Left ventricle myocardium superior (tissue), 1 donor: Measurements from ENCODE around the gene PARD6G. TPM values are rescaled to one million over a fixed set of nuclear protein-coding genes. Genes with fewer than 3 reads are reported as not detected.
"Not testable (repeated sequence)": the region's sequence is repeated elsewhere in the genome, so short reads cannot be mapped to it uniquely, and the experiment has no call there.

Source experiments
- ATAC-seq: fragments of 200-7000 bp; cut with Tn5 transposase; one replicate; pipeline ENCODE4 v1.9.1; 2020; ENCODE audit warnings: mild to moderate bottlenecking, moderate library complexity
- DNase-seq: peaks from one replicate; pipeline ENCODE4 v3.0.0-alpha.2; 2020
- intact Hi-C: fragments of 100-400 bp; cut with micrococcal nuclease; formaldehyde crosslinking; loops from one replicate; pipeline ENCODE4 v1.11.0; 2022
- total RNA-seq: library from RNA; stranded (reverse); fragmentation: NEBNext Ultra II Directional; extraction: Animal tissue kit (Norgen Biotek cat#: 25700); gene quantifications from one replicate; pipeline ENCODE4 v1.2.1, GENCODE V29; 2021
- donor health status: DM: no; HTN: yes; CAD: no; lungs with severe emphysema.

PARD6G gene
- total RNA-seq, 1 donor from 2014 or later, result 4.0 TPM

DNA sequence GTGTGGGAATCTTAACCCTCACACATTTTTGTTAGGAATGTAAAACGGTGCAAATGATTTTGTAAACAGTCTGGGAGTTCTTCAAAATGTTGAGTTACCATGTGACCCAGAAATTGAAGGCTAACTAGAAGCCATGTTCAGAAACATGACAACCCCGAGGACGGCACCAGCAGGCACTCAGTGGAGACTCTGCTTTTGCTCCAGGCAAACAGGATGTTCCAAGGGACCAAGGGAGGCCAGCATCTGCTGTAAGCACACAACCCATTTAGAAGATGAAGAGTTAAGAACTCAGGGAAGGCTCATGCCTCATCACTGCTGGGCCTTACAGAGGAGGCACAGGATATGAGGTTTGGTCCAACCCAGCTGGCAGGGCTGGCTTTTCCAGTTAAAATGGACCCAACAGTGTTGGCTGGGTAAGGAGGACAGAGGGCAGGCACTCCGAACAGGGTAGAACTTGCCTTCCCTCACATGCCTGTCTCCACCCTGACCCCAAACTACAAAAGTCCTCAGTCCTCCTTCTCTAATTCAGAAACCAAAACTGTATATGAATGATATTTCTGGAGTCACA is 23.6 kb downstream of the PARD6G start:
- intact Hi-C loops, result no loop called here
- ATAC-seq, result no peak

DNA sequence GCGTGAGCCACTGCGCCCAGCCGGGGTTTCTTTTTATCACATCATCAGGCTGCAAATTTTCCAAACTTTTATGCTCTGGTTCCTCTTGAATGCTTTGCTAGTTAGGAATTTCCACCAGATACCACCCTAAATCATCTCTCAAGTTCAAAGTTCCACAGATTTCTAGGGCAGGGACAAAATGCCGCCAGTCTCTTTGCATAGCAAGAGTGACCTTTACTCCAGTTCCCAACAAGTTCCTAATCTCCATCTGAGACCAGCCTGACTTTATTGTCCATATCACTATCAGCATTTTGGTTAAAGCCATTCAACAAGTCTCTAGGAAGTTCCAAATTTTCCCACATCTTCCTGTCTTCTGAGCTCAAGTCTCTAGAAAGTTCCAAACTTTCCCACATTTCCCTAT is 27.8 kb downstream of the PARD6G start:
- ATAC-seq, intact Hi-C loops, DNase-seq: not testable (repeated sequence)

More for the DNA sequence above, 23.6 kb downstream of the PARD6G start:
- DNase-seq, result no peak

DNA sequence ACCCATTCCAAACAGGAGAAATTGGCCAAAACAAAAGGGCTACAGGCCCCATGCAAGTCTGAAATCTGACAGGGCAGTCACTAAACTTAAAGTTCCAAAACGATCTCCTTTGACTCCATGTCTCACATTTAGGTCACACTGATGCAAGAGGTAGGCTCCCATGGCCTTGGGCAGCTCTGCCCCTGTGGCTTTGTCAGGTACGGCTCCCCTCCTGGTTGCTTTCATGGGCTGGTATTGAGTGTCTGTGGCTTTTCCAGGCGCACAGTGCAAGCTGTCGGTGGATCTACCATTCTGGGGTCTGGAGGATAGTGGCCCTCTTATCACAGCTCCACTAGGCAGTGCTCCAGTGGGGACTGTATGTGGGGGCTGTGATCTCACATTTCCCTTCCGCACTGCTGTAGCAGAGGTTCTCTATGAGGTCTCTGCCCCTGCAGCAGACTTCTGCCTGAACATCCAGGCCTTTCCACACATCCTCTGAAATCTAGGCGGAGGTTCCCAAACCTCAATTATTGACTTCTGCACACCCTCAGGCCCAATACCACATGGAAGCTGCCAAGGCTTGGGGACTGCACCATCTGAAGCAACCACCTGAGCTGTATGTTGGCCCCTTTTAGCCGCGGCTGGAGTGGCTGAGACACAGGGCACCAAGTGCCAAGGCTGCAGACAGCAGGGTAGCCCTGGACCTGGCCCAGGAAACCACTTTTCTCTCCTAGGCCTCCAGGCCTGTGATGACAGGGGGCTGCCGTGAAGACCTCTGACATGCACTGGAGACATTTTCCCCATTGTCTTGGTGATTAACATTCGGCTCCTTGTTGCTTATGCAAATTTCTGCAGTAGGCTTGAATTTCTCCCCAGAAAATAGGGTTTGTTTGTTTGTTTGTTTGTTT is 28.7 kb downstream of the PARD6G start:
- intact Hi-C loops, result no loop called here
- ATAC-seq, result no peak
- DNase-seq, result no peak

DNA sequence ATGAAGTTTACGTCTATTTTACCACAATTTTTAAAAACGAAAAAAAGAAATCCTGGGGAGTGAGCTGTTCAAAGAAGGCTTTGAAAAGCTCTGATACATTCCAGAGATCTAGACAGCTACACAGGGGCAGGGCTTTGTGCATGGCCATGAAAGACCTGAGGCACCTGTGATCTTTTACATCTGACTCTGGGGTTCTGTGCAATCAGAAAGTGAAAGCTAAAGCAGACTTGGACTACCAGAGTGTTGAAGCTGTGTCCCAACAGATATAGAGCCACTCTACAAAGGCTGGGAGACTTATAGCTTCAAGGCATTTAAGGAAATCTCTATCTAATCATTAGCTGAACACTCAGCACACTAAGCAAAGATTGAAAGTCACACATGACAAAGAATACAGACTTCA is 34.1 kb downstream of the PARD6G start:
- ATAC-seq (no peak), DNase-seq (no peak)
- intact Hi-C loops, result no loop called here

DNA sequence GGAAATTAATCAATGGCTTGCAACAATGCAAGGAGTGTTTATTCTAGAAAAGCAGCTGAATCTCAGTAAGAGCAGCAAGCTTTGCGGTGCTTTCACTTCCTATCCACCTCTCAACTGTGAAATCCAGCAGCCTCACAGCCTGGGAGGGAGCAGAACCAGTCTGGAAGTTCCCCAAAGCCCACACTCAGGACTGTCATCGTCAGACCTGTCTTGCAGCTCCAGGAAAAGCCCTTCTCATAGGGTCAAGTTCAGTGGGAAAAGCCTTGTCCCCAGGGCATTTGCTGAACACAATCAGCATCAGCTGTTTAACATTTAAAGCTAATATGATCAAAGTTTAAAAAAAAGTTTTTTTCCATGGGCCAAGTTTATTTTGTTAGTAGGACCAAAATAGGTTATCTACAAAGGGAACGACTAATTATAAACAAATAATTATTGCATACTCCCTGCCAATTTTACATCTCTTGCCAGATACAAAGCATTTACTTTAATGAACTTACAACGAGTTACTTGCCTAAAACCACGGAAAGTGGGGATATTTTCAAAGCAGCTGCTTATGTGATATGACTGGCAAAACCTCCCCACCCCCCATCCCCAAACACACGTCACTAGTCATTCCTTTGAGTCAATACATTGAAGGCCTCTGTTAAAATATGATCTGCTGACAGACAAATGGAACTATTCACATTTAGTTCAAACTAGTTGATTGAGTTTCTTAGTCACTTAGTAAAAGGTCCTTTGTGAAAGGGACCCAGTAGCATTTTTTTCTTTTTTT is 36.8 kb downstream of the PARD6G start:
- ATAC-seq, result no peak
- intact Hi-C loops, result no loop called here
- no peak for DNase-seq

DNA sequence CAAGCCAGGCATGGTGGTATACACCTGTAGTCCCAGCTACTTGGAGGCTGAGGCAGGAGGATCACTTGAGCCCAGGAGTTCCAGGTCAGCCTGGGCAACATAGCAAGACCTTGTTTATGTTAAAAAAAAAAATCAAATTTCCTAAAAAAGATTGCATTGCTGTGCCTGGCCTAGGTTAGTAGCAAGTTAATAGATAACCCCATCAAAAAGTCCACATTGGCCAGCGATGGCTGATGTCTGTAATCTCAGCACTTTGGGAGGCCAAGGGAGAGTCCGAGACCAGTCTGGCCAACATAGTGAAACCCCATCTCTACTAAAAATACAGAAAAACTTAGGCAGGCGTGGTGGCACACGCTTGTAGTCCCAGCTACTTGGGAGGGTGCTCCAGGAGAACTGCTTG is 38.7 kb downstream of the PARD6G start:
- ATAC-seq (no peak), DNase-seq (no peak)
- intact Hi-C loops, result no loop called here

DNA sequence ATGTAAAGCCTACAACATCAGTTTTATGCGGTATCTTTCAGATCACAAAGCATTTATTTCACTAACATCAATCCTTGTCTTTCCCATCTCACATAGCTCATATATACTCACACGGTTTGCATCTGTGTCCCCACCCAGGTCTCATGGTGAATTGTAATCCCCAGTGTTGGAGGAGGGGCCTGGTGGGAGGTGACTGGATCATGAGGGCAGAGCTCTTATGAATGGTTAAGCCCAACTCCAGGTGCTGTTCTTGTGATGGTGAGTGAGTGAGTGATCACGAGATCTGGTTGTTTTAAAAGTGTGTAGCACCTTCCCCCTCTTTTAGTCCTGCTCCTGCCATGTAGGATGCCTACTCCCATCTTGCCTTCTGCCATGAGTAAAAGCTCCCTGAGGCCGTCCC is 42.0 kb downstream of the PARD6G start:
- ATAC-seq (no peak), DNase-seq (no peak)

DNA sequence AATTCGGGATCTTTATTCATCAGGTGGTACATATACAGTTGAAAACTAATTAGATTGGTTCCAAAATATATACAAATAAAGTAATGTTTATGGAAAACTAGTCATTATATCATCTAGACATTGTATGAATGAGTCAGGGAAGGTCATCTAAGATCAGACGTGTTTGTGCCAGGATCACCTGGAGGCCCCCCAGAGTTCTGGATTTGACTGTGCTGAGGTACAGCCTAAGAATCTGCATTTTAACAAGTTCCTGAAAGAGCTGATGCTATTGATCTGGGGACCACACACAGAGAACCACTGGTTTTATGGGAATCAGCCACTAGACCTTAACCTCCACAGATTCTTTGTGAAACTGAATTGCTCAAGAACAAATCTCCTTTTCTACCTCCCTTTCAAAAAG is 43.2 kb downstream of the PARD6G start:
- ATAC-seq (no peak), DNase-seq (no peak)
- intact Hi-C loops, result no loop called here

More for the DNA sequence above, 42.0 kb downstream of the PARD6G start:
- intact Hi-C loops, result no loop called here

DNA sequence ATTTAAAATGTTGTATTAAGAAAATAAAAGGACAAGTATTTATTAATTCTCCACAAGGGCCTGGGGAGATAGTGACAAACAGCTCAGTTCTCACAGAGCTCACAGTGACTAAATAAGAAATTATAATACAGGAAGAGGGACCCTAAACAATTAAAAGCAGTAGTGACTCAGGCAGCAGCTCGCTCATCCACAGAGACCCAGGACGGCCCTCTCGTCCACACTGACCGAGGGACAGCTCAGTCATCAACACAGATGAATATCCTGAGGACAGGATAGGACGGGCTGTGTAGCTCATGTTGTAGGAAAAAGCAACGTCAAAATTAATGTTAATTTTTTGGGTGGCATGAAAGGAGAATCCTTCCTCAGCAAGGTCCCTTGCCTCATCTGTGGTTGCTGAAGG is 44.1 kb downstream of the PARD6G start:
- intact Hi-C loops, result no loop called here
- DNase-seq (no peak), ATAC-seq (no peak)

DNA sequence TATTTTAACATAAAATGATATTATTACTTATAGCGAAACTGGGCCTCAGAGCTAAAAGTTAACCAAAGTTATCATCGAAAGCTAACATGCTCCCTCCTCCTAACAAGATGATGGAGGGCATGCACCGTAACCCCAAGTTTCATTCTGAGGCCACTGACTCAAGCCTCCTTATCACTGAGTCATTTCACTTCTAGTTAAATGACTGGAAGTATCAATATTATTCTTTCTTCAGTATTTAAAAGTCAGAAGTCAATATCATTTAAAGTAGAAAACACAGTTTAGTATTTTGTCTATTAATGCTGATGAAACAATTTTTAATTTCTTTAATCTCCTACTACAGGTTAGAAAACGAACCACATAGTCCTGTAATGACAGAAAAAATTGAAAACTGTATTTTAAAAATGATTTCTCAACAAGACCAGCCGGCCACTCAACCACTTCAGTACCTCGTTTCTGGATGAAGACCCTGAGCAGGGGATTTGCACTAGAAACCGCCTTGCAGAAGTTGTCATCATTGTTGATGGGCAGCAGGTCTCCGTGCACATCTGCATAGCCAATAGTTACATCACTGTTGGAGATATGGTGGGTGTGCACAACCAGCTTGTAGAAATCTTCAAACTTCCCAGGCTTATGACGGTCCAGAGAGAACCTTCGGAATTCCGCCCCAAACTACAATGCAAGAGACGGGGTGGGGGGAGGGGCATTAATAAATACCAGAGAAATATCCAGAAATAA is 44.9 kb downstream of the PARD6G start:
- intact Hi-C loops, result no loop called here
- DNase-seq (no peak), ATAC-seq (no peak)

DNA sequence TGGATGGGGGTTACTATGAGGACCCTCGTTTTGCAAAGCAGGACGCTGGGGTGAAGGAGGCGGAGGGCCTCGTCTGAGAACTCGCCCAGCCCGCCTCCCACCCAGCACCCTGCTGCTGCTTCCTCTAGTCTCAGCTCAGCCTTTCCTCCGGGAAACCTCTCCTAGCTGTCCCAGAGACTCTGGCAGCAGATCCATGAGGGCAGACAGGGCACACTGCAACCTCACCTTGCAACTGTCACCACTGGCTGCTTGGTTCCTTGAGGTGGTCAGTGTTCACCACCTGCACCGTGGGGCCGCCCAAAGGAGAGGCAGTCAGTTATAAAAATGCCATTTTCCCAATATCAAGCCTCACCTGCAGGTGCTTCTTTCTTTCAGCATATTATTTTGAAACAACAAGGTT is 45.6 kb downstream of the PARD6G start:
- ATAC-seq (no peak), DNase-seq (no peak)
- intact Hi-C loops, result no loop called here

DNA sequence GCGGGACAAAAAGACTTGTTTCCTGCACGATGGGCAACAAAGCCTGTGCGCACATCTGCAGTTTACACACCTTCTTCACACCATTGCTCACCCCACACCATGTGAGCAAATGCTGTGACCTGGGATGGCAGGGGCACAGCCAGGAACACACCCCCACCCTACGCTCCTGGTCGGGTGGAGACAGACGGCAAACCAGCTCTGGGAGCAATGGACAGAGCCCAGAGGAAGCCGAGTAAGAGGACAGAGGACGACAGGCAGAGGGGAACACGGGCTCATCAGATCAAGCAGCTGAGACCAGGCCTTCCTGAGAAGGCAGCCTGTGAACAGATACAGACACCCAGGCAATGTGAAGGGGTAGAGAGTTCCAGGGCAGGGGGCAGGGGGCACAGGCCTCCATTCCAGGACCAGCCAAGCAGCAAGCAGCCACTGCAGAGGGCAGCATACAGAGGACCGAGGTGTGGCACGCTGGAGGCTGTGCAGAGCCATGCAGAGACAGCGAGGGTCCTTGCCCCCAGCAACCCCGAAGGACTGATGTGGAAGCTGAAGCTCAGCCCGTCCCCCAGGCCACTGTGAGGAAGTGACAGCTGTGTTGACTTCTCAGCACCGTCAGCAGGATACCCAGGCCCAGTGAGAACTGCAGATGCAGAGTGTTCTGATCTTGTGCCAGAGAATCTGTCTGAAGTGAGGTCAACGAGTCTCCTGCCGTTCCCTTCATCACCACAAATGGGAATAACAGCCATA is 46.2 kb downstream of the PARD6G start:
- DNase-seq, result no peak
- ATAC-seq, result no peak
- intact Hi-C loops, result no loop called here

DNA sequence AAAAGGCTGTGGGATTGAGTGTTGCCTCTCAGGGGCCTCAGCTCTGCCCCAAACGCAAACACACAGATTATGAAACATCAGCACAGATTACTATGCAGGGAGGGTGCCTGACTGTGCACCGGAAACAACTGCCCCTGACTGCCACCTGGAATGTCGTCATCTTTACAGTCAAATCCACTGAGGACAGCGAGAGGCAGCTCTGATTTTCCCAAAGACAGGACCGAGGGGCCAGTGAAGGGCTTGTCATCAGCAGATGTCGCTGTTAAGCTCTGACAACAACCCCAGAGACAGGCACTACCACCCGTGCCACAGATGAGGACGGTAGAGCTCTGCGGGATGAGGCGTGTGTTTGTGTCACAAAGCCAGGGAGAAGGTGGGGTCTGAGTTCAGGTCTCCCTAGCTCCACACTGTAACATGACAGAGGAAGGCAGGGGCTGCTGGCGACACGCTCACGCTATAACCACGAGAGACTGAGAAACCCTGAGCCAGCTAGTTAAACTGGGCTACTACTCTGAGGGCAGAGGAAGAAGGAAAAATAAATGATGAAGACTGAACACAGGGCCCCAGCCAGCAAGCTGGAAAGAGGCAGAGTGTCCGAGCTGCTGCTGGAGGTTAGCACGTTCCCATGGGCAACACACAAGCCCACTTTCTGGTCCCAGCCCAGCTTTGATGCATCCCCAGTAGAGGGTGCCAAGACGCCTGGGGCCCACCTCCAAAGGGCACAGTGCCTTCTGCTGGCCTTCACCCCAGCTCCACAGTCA is 47.0 kb downstream of the PARD6G start:
- ATAC-seq, result no peak
- DNase-seq, result no peak
- intact Hi-C loops, result no loop called here

DNA sequence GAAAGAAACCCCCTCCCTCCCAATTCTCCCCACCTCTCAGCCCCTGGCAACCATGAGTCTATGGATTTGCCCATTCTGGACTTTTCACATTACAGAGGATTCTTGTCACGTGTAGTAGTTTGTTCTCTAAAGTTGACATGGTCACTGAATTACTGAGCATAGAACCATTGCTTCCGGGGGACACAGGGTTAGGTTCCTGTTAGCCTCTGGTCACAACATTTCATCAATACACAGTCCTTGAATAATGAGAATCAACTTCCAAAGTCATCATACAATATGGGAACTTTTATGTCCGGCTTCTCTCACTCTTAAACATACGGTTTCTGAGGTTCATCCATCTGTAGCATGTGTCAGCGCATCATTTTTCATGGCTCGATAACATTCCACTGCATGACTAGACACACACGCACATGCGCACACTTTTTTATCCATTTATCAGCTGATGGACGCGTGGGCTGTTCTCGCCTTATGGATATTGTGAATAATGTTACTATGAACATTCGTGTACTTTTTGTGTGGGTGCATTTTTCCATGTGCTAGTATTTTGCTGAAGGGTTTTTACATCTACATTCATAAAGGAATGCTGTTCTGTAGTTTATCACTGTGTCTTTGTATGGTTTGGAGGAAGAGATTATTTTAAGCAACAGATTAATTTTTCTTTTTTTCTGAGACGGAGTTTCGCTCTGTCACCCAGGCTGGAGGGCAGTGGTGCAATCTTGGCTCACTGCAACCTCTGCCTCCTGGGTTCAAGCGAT is 48.1 kb downstream of the PARD6G start:
- ATAC-seq, result no peak
- no peak for DNase-seq
- intact Hi-C loops, result no loop called here

DNA sequence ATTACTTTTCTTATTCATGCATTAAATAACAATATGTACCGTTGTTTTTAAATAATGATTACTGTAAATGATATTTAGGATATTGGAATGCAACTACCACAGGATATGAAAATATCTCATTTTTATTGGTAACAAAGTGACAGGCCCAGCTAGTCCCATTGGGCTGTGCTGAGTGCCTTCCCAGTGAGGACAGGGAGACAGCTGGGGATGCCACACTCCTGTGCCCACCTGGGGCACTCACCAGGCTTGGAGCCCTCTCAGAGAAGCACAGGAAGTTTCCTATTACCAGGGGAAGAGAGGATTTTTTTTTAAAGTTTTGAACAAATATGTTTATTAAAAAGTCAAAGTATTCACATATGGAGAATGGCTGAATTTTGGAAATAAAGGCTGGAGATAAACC is 48.9 kb downstream of the PARD6G start:
- DNase-seq, result no peak
- ATAC-seq, result no peak
- intact Hi-C loops, result no loop called here

DNA sequence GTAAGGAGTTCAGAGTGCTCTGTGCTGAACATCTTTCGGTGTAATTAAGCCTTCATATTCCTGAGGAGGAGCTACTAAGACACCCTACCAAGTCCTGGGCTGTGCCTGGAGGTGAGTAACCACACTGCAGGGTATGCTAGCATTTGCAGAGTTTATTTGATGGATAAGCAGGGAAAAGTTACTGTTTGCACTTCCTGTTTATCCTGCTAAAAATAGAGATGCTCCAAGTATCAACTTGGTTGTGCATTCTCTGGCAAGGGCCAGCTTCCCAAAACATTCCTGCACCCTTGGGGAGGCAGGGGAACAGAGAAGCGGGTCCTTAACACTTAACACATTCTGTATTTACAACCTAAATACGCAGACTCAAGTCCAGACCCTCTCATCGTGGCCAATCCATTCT is 49.8 kb downstream of the PARD6G start:
- intact Hi-C loops, result no loop called here
- no peak for ATAC-seq
- DNase-seq, result no peak

DNA sequence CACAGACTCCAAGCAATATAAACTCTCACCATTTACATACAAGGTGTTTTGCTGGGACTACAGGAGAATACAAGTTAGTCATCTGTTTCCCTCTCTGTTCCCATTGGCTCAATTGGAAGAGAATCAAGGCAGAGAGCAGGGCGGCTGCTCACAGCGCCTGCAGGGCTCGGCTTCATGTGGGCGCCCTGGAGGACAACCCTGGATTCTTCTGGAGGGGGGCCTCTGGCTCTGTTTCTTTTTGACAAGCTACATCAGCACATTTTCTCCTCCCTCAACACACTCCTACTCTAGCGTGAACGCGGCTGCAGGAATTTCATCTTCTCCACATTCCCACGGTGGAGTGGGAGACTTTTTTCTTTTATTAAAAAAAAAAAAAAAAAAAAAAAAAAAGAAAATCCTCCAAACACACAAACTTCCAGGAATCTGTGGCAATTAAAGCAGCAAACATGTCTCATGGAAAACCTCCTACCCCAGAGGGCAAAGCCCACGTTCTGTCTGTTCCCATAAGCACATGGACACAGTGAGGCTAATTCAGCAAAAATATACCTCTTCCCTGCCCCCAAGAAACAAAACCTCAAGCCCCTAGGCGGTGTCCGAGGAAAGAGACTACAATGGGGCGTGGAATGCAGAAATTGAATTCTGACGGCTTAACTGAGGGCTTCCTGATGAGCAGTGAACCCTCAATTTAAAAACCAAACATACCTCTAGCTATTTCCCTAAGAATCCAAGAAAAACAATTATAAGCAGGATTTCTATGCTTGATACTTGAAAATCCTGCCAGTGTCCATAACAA is 50.6 kb downstream of the PARD6G start:
- intact Hi-C loops, result no loop called here
- ATAC-seq, result no peak
- DNase-seq, result peak; percentile 29
